Dermis microvascular lymphatic vessel endothelial cell (primary cell): Measurements from ENCODE around the gene ADGRB2. TPM values are rescaled to one million over a fixed set of nuclear protein-coding genes. Genes with fewer than 3 reads are reported as not detected.

ENCODE experiments used
- DNase-seq, 2 donors: peaks; one replicate each; pipeline versions ENCODE4 v3.0.0 to v3.0.0-alpha.2; 2010; ENCODE audit warnings: low read depth in 2 of 2
- total RNA-seq: library from RNA; depleted of rRNA; stranded (reverse); fragments of >200 nt; gene quantifications from 2 replicates; pipeline ENCODE4 v1.2.1, GENCODE V29; 2014

The ADGRB2 gene
- total RNA-seq, 1 donor from 2014 or later: 0.26 TPM

GRCh38 chr1:31750858-31751510, 13.2 kb downstream of the ADGRB2 start:
- DNase-seq: no peak

GRCh38 chr1:31749785-31750735, 14.1 kb downstream of the ADGRB2 start:
- DNase-seq: no peak

GRCh38 chr1:31748365-31748764, 15.8 kb downstream of the ADGRB2 start:
- no peak for DNase-seq

GRCh38 chr1:31747304-31747703, 16.8 kb downstream of the ADGRB2 start:
- no peak for DNase-seq

GRCh38 chr1:31746687-31747086, 17.5 kb downstream of the ADGRB2 start:
- DNase-seq: no peak

GRCh38 chr1:31745946-31746670, 18.0 kb downstream of the ADGRB2 start:
- DNase-seq: no peak

- DNase-seq: peak; percentile 12 to 66
These were observed 18.8 kb downstream of the ADGRB2 start for GRCh38 chr1:31745096-31745945.

GRCh38 chr1:31744165-31744888, 19.8 kb downstream of the ADGRB2 start:
- no peak for DNase-seq

- no peak for DNase-seq
These were observed 21.5 kb downstream of the ADGRB2 start for GRCh38 chr1:31742462-31743212.

- DNase-seq: no peak
These were observed 24.8 kb downstream of the ADGRB2 start for GRCh38 chr1:31739346-31739745.

GRCh38 chr1:31736675-31737074, 27.5 kb downstream of the ADGRB2 start:
- no peak for DNase-seq

- DNase-seq: no peak
These were observed 28.6 kb downstream of the ADGRB2 start for GRCh38 chr1:31735571-31735970.

GRCh38 chr1:31734582-31735107, 29.5 kb downstream of the ADGRB2 start:
- DNase-seq: no peak

GRCh38 chr1:31733389-31734219, 30.5 kb downstream of the ADGRB2 start:
- no peak for DNase-seq

GRCh38 chr1:31732751-31733289, 31.3 kb downstream of the ADGRB2 start:
- DNase-seq: no peak

GRCh38 chr1:31732343-31732742, 31.8 kb downstream of the ADGRB2 start:
- no peak for DNase-seq

- no peak for DNase-seq
These were observed 33.0 kb downstream of the ADGRB2 start for GRCh38 chr1:31731049-31731565.
